SK-N-MC (cell line): Measurements from ENCODE around the gene HK1.
A peak's percentile ranks its signal among the peaks of the same experiment; 100 is the strongest.
"Not testable (repeated sequence)": the region's sequence is repeated elsewhere in the genome, so short reads cannot be mapped to it uniquely, and the experiment has no call there.

Experiments used
- DNase-seq: peaks from one replicate; pipeline ENCODE4 v3.0.0-alpha.2; 2011; ENCODE audit warnings: low read depth, low spot score
- H3K27ac ChIP-seq: fragments of 200-600 bp; sonication (generic); 2 replicates; pipeline ENCODE4 v1.5.1; 2016; ENCODE audit warnings: mixed run types
- H3K36me3 ChIP-seq: fragments of 200-600 bp; sonication (generic); 2 replicates; pipeline ENCODE4 v1.6.1; 2017; ENCODE audit warnings: antibody characterized with exemption, low read length, mixed read lengths; ENCODE audit not compliant: insufficient read depth
- H3K4me3 ChIP-seq: fragments of 200-600 bp; sonication (generic); 2 replicates; pipeline ENCODE4 v1.5.1; 2016
- H3K9ac ChIP-seq: fragments of 200-600 bp; sonication (generic); 2 replicates; pipeline ENCODE4 v1.8.0; 2017; ENCODE audit warnings: mixed run types, mixed read lengths; ENCODE audit not compliant: insufficient read length
- H3K9me3 ChIP-seq: fragments of 200-600 bp; sonication (generic); 2 replicates; pipeline ENCODE4 v1.6.1; 2017; ENCODE audit warnings: low read depth, mild to moderate bottlenecking, antibody characterized with exemption, low read length, moderate library complexity, mixed read lengths
- EZH2 ChIP-seq: fragments of 200-600 bp; sonication (generic); IDR thresholded peaks from one replicate; pipeline ENCODE4 v1.6.1; 2017; ENCODE audit warnings: antibody characterized with exemption
- FOXP2 ChIP-seq: optimal IDR thresholded peaks from 2 replicates; pipeline ENCODE3; 2011; ENCODE audit warnings: mild to moderate bottlenecking, moderate library complexity; ENCODE audit not compliant: insufficient read depth; ENCODE audit errors: extremely low read length, control extremely low read depth
- POLR2AphosphoS5 ChIP-seq: IDR thresholded peaks from 2 replicates; pipeline ENCODE4 v1.6.1; 2012; ENCODE audit warnings: mild to moderate bottlenecking, low read depth, low read length, borderline replicate concordance

The HK1 gene

DNA sequence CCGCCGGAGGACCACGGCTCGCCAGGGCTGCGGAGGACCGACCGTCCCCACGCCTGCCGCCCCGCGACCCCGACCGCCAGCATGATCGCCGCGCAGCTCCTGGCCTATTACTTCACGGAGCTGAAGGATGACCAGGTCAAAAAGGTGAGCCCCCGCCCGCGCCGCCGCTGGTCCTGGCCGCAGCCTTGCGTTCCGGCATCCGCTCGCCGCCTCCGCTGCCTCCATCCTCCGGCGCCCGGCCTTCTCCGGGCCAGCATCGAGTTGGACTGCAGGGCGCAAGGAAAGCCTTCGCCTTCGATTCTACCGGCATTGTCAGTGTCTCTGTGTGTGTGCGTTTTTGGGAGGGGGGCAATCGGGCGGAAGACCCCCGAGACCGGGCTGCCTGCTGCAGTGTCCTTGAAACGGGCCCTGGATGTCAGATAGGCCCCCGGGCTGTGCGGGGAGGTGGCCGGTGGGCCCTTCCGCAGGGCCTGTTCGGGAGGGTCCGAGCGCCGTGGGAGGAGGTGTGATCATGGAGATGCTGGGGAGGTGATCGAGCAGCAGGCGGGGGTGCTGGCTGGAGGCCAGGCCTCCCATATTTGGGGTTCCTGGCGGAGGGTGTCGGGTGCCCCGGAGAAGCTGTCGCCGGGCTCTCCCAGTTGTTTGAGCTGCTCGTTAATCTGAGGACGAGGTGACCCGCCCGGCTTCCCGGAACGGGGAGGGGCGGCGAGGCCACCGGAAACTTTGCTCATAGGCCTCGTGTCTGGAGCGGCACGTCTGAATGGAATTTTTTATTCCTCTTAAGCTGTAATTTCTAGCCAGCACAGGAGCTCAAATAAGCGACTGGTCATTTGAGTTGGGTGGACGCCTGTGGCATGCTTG is 40.8 kb downstream of the HK1 start:
- H3K9ac ChIP-seq = no peak overlapping the region
- no peak for DNase-seq
- H3K27ac ChIP-seq = no peak overlapping the region
- no peaks in the 10 kb centered on the region for H3K9me3 ChIP-seq
- no peaks in the 10 kb centered on the region for H3K36me3 ChIP-seq
- peak overlapping the region; percentile 76 for H3K4me3 ChIP-seq
- no peak for TF ChIP-seq FOXP2
- TF ChIP-seq POLR2AphosphoS5 = no peak
- TF ChIP-seq EZH2 = no peak

DNA sequence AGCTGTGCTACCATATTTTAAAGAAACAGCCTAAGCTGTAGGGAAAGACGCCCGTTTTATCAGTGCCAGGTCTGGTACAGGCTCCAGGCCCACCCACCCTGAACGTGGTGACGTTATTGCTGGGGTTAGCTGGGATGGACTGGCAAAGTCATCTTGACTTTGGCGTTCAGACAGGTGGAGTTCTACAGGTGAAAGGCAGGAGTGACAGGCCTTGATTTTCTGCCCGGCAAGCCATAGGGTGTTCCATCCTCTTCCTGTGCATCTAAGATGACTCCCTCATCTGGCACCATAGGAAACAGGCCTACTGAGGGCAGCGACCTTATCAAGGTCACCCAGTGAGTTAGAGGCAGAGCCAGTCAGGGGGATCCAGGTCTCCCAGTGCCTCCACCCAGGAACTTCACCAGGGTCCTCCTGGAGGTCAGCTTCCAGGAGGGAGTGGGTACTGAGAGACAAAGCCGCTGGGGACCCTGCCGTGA is 41.6 kb downstream of the HK1 start:
- H3K36me3 ChIP-seq = no peaks in the 10 kb centered on the region
- H3K9ac ChIP-seq = no peak overlapping the region
- TF ChIP-seq FOXP2 (no peak), EZH2 (no peak), POLR2AphosphoS5 (no peak)
- no peak for DNase-seq
- no peak overlapping the region for H3K4me3 ChIP-seq
- no peak overlapping the region for H3K27ac ChIP-seq
- H3K9me3 ChIP-seq = no peaks in the 10 kb centered on the region

DNA sequence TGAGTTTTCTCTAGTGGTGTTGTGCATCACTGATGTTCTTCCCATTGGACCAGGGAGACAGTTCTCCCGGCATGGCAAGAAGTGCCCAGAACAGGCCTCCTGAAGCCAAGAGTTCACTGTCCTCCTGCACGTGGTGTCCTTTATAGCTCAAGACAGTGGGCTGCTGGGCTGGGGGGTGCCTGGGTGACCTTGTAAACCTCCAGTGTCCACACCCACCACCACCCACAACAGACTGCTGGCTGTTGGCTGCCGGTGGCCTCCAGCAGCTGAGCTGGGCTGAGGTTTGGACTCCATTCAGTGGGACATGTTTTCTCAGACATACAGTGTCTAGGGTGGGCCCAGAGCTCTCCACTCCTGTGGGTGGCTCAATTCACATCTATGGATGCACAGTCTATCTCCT is 42.2 kb downstream of the HK1 start:
- H3K27ac ChIP-seq = no peak overlapping the region
- no peaks in the 10 kb centered on the region for H3K36me3 ChIP-seq
- no peaks in the 10 kb centered on the region for H3K9me3 ChIP-seq
- H3K9ac ChIP-seq = no peak overlapping the region
- no peak overlapping the region for H3K4me3 ChIP-seq
- no peak for DNase-seq
- TF ChIP-seq EZH2 = no peak

DNA sequence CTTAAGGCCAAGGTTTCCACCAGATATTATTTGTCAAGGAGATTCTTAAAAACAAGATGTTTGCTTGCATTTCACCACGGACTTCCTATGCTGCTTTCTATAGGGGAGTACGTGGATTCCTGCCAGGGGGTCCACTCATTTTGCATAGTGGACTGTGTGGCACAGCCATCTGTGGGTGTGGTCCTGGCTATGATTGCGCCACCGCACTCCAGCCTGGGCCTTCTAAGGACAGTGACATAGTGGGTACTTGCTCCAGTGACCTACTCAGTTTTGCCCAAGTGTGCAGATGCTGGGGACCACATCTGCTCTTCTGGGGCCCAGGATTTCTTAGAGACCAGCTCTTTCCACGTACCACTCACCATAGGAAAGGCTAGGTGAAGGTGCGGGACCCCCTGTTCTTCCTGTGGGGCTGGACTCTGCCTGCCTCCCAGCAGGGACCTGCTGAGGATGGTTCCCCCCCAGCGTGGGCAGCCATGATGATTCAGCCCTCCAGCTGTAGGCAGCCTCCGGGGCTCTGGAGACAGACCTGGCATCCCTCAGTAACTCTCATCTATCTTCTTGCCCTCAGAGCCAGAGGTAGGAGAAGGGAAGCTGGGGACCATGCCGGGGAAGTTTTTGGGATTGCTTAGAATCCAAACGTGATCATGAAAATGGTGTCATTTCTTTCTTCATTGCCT is 42.9 kb downstream of the HK1 start:
- H3K4me3 ChIP-seq = no peak overlapping the region
- TF ChIP-seq EZH2 (no peak), POLR2AphosphoS5 (no peak), FOXP2 (no peak)
- H3K9me3 ChIP-seq = no peaks in the 10 kb centered on the region
- DNase-seq = no peak
- H3K36me3 ChIP-seq = no peaks in the 10 kb centered on the region
- no peak overlapping the region for H3K27ac ChIP-seq
- no peak overlapping the region for H3K9ac ChIP-seq

DNA sequence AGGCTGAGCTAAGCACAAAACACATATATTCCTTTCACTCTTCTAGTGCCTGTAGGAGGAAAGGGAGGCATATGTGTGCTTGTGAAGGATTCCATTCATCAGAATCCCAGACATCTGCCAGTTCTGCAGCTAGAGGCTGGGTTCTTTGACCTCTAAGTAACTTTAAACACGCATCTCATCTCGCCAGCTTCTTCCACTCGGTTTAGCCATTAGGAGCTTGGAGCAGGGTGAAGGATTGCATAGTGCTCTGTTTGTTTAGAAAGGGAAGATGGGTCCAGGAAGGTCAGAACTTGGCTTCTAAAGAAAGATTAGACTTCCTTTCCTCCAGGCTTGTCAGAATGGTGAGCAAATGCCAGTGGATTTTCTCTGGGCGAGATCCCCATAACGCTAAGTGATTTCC is 43.6 kb downstream of the HK1 start:
- no peak overlapping the region for H3K27ac ChIP-seq

DNA sequence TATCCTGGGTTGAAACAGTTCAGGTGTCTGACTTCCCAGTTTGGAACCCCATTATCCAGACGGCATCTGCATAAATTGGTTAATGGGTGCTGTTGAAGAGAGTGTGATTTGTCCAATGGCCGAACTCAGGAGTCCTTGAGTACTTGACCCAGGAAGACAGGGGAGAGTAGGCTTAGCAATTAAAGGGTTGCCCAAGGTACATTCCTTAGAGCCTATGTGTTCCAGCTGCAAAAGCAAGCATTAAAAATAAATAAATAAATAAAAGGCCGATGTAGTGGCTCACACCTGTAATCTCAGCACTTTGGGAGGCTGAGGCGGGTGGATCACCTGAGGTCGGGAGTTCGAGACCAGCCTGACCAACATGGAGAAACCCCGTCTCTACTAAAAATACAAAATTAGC is 44.0 kb downstream of the HK1 start:
- not testable (repeated sequence) for DNase-seq, H3K4me3 ChIP-seq, H3K27ac ChIP-seq, H3K9me3 ChIP-seq, H3K36me3 ChIP-seq, H3K9ac ChIP-seq

More for the DNA sequence above, 43.6 kb downstream of the HK1 start:
- no peak for DNase-seq
- no peak for TF ChIP-seq FOXP2
- no peak for TF ChIP-seq POLR2AphosphoS5
- no peak for TF ChIP-seq EZH2
- no peak overlapping the region for H3K9ac ChIP-seq
- no peaks in the 10 kb centered on the region for H3K9me3 ChIP-seq
- no peak overlapping the region for H3K4me3 ChIP-seq
- H3K36me3 ChIP-seq = no peaks in the 10 kb centered on the region

DNA sequence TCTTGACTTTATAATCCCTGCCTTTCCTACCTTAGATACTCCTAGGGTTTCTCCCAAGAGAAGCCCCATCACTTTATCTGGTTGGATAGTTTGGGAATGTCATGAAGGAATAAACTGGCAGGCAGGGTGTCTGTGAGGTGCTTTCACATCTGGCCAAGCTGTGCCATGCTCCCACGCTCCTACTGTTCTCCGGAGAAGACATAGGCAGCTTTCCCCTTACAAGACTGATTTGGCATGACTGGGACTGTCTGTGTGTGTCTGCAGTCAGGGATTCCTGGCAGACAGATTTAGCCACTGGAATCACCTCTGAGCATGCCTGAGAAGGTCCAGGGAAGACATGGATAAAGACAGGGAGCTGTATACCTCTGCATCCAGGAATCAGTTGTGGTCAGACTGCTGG is 45.3 kb downstream of the HK1 start:
- H3K9me3 ChIP-seq = no peaks in the 10 kb centered on the region
- no peak overlapping the region for H3K9ac ChIP-seq
- no peaks in the 10 kb centered on the region for H3K36me3 ChIP-seq
- TF ChIP-seq POLR2AphosphoS5 = no peak
- TF ChIP-seq FOXP2 = no peak
- no peak for TF ChIP-seq EZH2
- no peak overlapping the region for H3K4me3 ChIP-seq
- no peak for DNase-seq
- H3K27ac ChIP-seq = no peak overlapping the region

DNA sequence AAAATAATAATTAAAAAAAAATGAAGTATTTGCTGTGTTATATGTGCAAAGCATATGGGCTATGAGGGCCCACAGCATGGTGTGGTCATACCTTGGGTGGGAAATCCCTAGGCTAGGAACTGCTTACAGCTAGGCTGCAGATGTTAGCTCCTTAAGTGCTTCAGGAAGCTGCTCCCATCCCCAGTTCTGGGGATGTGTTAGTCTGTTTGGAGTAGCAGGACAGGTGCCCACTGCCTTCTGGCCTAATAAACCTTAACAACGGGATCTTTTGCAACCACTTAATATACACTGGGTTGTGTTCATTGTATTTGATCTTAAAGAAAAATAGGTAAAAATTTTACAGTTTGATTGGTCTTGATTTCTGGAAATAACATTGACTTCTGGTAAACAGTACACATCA is 46.3 kb downstream of the HK1 start:
- no peaks in the 10 kb centered on the region for H3K9me3 ChIP-seq
- no peak overlapping the region for H3K27ac ChIP-seq
- no peak overlapping the region for H3K9ac ChIP-seq
- no peaks in the 10 kb centered on the region for H3K36me3 ChIP-seq
- no peak for DNase-seq
- TF ChIP-seq EZH2 (no peak), POLR2AphosphoS5 (no peak), FOXP2 (no peak)
- no peak overlapping the region for H3K4me3 ChIP-seq

DNA sequence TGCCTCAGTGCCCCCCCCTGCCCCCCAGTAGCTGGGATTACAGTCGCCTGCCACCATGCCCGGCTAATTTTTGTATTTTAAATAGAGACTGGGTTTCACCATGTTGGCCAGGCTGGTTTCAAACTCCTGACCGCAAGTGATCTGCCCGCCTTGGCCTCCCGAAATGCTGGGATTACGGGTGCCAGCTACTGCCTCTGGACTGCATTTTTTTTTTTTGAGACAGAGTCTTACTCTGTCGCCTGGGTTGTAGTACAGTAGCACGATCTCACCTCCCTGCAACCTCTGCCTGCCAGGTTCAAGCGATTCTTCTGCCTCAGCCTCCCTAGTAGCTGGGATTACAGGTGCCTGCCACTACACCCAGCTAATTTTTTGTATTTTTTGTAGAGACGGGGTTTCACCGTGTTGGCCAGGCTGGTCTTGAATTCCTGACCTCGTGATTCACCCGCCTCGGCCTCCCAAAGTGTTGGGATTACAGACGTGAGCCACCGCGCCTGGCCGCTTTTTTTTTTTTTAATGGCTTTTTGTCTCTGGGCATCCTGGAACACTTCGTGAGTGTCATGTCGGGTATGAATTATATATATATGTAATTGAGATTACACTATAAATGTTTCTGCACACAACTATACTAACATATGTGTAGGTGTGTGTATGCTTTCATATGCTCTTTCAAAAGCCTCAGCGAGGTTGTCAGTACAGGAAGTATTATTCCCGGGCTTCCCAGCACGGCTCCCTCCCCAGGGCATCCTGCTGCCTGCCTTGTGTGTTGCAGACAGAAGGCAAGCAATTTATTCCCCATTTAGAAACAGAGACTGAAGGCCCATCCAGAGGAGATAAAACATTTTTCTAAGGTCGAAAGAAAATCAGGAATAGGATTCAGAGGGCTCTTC is 47.6 kb downstream of the HK1 start:
- not testable (repeated sequence) for DNase-seq, H3K9ac ChIP-seq

More for the DNA sequence above, 47.6 kb downstream of the HK1 start:
- not testable (repeated sequence) for H3K9me3 ChIP-seq, H3K4me3 ChIP-seq, H3K36me3 ChIP-seq
- H3K27ac ChIP-seq = peak overlapping the region; percentile 57; the same call in 1 of the 2 replicates
